ENCODE results near the gene LRRC46.

The LRRC46 gene

DNA sequence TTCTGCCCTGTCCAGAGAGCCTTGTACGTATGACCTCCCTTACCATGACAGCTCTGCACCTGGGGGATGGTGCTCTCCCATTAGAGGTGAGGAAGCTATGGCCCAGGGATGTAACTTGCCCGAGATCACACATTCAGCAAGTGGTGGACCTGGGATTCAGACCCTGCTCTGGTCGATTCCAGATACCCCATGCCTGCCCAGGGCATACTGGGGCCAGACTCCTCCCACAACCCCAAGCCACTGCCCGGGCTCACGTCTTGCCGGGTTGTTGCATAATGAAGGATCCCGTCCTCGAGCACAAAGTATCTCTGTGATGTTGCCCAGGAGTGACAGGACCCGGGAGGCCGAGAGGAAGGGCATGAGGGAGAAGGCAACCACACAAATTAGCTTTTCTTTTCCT is 12.0 kb upstream of the LRRC46 start:
- Histone ChIP-seq H3K9me3 (ENCODE audit: low read length) (no peaks in the 10 kb centered on the region), H3K36me3 (ENCODE audit: insufficient read depth, low read length) (peaks cover 43% of the 10 kb centered on the region; the same call in 1 of the 2 replicates), H3K4me2 (ENCODE audit: low read length) (no peak overlapping the region), H3K27me3 (ENCODE audit: insufficient read depth, low read length) (no peaks in the 10 kb centered on the region), H3K79me2 (ENCODE audit: insufficient read depth, low read length) (no peaks in the 10 kb centered on the region), H2AFZ (ENCODE audit: low read length) (no peak overlapping the region), H3K4me1 (ENCODE audit: insufficient read depth, low read length, severe bottlenecking) (peaks cover 21% of the 10 kb centered on the region), H3K4me3 (ENCODE audit: low read depth, low read length, poor library complexity, severe bottlenecking) (no peak overlapping the region), H3K27ac (ENCODE audit: low read depth, low read length, poor library complexity, severe bottlenecking) (no peak overlapping the region), H3K9ac (ENCODE audit: low read length) (no peak overlapping the region), H3K9me2 (ENCODE audit: low read depth, low read length) (no peaks in the 10 kb centered on the region), H3F3A (ENCODE audit: insufficient read depth, low read length) (no peaks in the 10 kb centered on the region), H4K20me1 (ENCODE audit: insufficient read depth, low read length) (no peaks in the 10 kb centered on the region)
- TF ChIP-seq, protein P1, sequence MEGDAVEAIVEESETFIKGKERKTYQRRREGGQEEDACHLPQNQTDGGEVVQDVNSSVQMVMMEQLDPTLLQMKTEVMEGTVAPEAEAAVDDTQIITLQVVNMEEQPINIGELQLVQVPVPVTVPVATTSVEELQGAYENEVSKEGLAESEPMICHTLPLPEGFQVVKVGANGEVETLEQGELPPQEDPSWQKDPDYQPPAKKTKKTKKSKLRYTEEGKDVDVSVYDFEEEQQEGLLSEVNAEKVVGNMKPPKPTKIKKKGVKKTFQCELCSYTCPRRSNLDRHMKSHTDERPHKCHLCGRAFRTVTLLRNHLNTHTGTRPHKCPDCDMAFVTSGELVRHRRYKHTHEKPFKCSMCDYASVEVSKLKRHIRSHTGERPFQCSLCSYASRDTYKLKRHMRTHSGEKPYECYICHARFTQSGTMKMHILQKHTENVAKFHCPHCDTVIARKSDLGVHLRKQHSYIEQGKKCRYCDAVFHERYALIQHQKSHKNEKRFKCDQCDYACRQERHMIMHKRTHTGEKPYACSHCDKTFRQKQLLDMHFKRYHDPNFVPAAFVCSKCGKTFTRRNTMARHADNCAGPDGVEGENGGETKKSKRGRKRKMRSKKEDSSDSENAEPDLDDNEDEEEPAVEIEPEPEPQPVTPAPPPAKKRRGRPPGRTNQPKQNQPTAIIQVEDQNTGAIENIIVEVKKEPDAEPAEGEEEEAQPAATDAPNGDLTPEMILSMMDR (IDR thresholded peaks at IDR 0.05; ENCODE audit: low read length) = no peak
- TF ChIP-seq EZH2 (IDR thresholded peaks at IDR 0.05; ENCODE audit: borderline replicate concordance, low read length) = no peak

DNA sequence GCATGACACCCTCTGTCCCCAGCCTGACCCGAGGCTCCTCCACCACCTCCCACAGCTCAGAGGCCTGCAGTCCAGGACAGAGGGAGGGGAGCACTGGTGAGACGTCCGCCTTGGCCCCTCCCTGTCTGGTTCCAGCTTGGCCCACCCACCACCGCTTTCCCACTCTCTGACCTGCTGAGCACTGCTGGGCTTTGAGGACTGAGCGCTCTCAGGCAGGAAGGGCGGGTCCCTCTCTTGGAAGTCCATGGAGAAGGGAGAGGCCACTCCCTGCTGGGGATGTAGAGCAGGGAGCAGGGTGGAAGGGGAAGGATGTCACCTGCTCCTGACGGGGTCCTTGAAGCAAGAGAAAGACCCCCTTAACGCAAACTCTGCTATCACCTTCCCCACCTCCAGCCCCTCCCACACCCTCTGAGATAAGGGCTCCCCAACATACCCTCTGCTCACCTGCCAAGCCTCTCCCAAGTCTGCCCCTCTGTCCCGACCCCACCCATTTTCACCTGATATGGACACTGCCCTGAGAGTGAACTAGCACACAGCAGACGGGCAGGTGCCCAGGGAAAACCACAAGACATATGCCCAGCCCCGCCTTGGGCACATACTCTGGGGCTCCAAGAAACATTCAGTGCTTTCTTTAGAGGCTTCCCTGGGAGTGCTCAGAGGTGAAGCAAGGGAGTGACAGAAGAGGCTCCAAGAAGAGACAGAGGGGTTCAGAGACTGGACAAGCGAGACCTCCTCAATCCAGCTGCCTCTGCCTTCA is 11.3 kb upstream of the LRRC46 start:
- peak overlapping the region; percentile 97 for H3K4me3 ChIP-seq (ENCODE audit: low read depth, low read length, poor library complexity, severe bottlenecking)

DNA sequence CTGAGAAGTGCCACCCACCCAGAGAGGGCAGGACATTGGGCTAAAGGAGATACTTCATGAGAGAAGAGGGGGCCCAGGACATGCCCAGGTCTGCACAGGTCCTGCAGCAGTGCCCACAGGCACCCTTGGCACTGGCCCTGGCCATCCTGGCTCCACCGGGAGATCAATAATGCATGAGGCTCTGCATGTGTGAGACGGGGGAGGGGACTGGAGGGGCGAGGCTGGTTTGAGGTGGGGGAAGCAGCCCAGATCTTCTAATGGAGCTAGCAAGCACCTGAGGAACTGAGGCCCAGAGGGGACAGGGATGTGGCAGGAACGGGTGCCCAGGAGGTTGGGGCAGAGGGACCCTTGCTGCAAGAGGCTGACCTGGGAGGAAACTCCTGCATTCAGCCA is 10.4 kb upstream of the LRRC46 start:
- no peak for TF ChIP-seq EZH2 (IDR thresholded peaks at IDR 0.05; ENCODE audit: borderline replicate concordance, low read length)
- peaks cover 21% of the 10 kb centered on the region for H3K4me1 ChIP-seq (ENCODE audit: insufficient read depth, low read length, severe bottlenecking)
- peaks cover 44% of the 10 kb centered on the region; the same call in 1 of the 2 replicates for H3K36me3 ChIP-seq (ENCODE audit: insufficient read depth, low read length)
- no peak overlapping the region for H2AFZ ChIP-seq (ENCODE audit: low read length)
- H3K9ac ChIP-seq (ENCODE audit: low read length) = peak overlapping the region; percentile 94
- H3K4me2 ChIP-seq (ENCODE audit: low read length) = peak overlapping the region; percentile 99
- H3K27me3 ChIP-seq (ENCODE audit: insufficient read depth, low read length) = no peaks in the 10 kb centered on the region
- H3F3A ChIP-seq (ENCODE audit: insufficient read depth, low read length) = no peaks in the 10 kb centered on the region
- no peaks in the 10 kb centered on the region for H4K20me1 ChIP-seq (ENCODE audit: insufficient read depth, low read length)
- H3K27ac ChIP-seq (ENCODE audit: low read depth, low read length, poor library complexity, severe bottlenecking) = no peak overlapping the region
- H3K9me2 ChIP-seq (ENCODE audit: low read depth, low read length) = no peaks in the 10 kb centered on the region
- H3K79me2 ChIP-seq (ENCODE audit: insufficient read depth, low read length) = no peaks in the 10 kb centered on the region
- H3K4me3 ChIP-seq (ENCODE audit: low read depth, low read length, poor library complexity, severe bottlenecking) = peak overlapping the region; percentile 97
- no peaks in the 10 kb centered on the region for H3K9me3 ChIP-seq (ENCODE audit: low read length)

More for the DNA sequence above, 11.3 kb upstream of the LRRC46 start:
- H3K27ac ChIP-seq (ENCODE audit: low read depth, low read length, poor library complexity, severe bottlenecking) = no peak overlapping the region
- H2AFZ ChIP-seq (ENCODE audit: low read length) = no peak overlapping the region
- peak overlapping the region; percentile 94; the same call in 1 of the 2 replicates for H3K9ac ChIP-seq (ENCODE audit: low read length)
- no peaks in the 10 kb centered on the region for H3K9me3 ChIP-seq (ENCODE audit: low read length)
- TF ChIP-seq EZH2 (IDR thresholded peaks at IDR 0.05; ENCODE audit: borderline replicate concordance, low read length) = no peak
- TF ChIP-seq, protein P1 (IDR thresholded peaks at IDR 0.05; ENCODE audit: low read length) = no peak
- no peaks in the 10 kb centered on the region for H3K9me2 ChIP-seq (ENCODE audit: low read depth, low read length)
- H3K27me3 ChIP-seq (ENCODE audit: insufficient read depth, low read length) = no peaks in the 10 kb centered on the region
- H3K36me3 ChIP-seq (ENCODE audit: insufficient read depth, low read length) = peaks cover 38% of the 10 kb centered on the region; the same call in 1 of the 2 replicates
- peak overlapping the region; percentile 99 for H3K4me2 ChIP-seq (ENCODE audit: low read length)
- H4K20me1 ChIP-seq (ENCODE audit: insufficient read depth, low read length) = no peaks in the 10 kb centered on the region
- H3F3A ChIP-seq (ENCODE audit: insufficient read depth, low read length) = no peaks in the 10 kb centered on the region
- no peaks in the 10 kb centered on the region for H3K79me2 ChIP-seq (ENCODE audit: insufficient read depth, low read length)
- H3K4me1 ChIP-seq (ENCODE audit: insufficient read depth, low read length, severe bottlenecking) = peaks cover 21% of the 10 kb centered on the region
